ENCODE results near the gene EMP1. TPM values are rescaled to one million over a fixed set of nuclear protein-coding genes. Genes with fewer than 3 reads are reported as not detected.
"Not testable (repeated sequence)": the region's sequence is repeated elsewhere in the genome, so short reads cannot be mapped to it uniquely, and the experiment has no call there.

EMP1 gene
- total and polyA plus RNA-seq, 9 of the 15 experiments (the other 6 are each of a cell fraction or from before 2014, with no cell fraction given) = 0.10 to 0.60 TPM; not detected in 7

GRCh38 chr12:13258717-13259119 lies 62.2 kb downstream of the EMP1 start:
- TF ChIP-seq ZNF239 (CRISPR knock-in tag; IDR thresholded peaks at IDR 0.05) (no peak), ZNF707 (CRISPR knock-in tag; conservative IDR thresholded peaks at IDR 0.05) (no peak), THAP12 (CRISPR knock-in tag; IDR thresholded peaks at IDR 0.05) (no peak), TAF7 (tag; IDR thresholded peaks at IDR 0.05) (no peak), SMAD2 (IDR thresholded peaks at IDR 0.05; ENCODE audit: low read depth, low read length) (no peak)
- TF ChIP-seq, protein P1, sequence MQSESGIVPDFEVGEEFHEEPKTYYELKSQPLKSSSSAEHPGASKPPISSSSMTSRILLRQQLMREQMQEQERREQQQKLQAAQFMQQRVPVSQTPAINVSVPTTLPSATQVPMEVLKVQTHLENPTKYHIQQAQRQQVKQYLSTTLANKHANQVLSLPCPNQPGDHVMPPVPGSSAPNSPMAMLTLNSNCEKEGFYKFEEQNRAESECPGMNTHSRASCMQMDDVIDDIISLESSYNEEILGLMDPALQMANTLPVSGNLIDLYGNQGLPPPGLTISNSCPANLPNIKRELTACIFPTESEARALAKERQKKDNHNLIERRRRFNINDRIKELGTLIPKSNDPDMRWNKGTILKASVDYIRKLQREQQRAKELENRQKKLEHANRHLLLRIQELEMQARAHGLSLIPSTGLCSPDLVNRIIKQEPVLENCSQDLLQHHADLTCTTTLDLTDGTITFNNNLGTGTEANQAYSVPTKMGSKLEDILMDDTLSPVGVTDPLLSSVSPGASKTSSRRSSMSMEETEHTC (IDR thresholded peaks at IDR 0.05) = no peak
- Histone ChIP-seq H2AFZ (ENCODE audit: low read depth, low read length) (no peak overlapping the region), H3K9me3 (replicated peaks; ENCODE audit: control insufficient read depth, insufficient read depth, low read depth, low read length) (no peaks in the 10 kb centered on the region), H3K36me3 (ENCODE audit: control insufficient read depth, insufficient read depth, low read length) (no peaks in the 10 kb centered on the region), H3K9ac (ENCODE audit: insufficient read depth in 1 of 2, low read depth in 2 of 2, low read length in 2 of 2) (no peak overlapping the region), H4K20me1 (replicated peaks; ENCODE audit: control insufficient read depth, insufficient read depth, low read length) (no peaks in the 10 kb centered on the region), H3K4me2 (ENCODE audit: insufficient read depth, low read length) (no peak overlapping the region), H3K27me3 (ENCODE audit: control insufficient read depth in 2 of 2, insufficient read depth in 2 of 2, low read length in 2 of 2) (no peaks in the 10 kb centered on the region; a peak in 1 of 5 replicates), H3K79me2 (ENCODE audit: control insufficient read depth, insufficient read depth, low read length) (no peaks in the 10 kb centered on the region), H3K4me3 (no peak overlapping the region), H3K9me1 (ENCODE audit: control insufficient read depth, insufficient read depth, low read length) (no peaks in the 10 kb centered on the region), H3K27ac (ENCODE audit: extremely low read depth, low read depth, low read length) (no peak overlapping the region), H3K4me1 (replicated peaks in 1 of 2; ENCODE audit: control insufficient read depth in 2 of 2, insufficient read depth in 2 of 2, low read length in 2 of 2) (peaks cover 0 to 3% of the 10 kb centered on the region in 2 experiments; a peak in 1 of 5 replicates)
- no peak for ATAC-seq
- no peak for FAIRE-seq
- intact Hi-C loops (cut with micrococcal nuclease) = loop anchor here (5.0 to 10.0 kb wide), 2 partner anchors 66 to 909 kb away; no protein-coding TSS in a partner anchor
- POLR2A ChIA-PET = no interaction called here
- 0% methylated on average over 3 of the region's 3 CpGs for WGBS (ENCODE audit: insufficient coverage, low coverage, missing lambda C conversion rate)
- no TSS peak for BruUV-seq (replicated peaks)
- in situ Hi-C loops (cut with MboI) = no loop called here
- DNase-seq (ENCODE audit: extremely low read depth in 1 of 4, low spot score in 3 of 4) = no peak
- CTCF ChIA-PET (ENCODE audit: low intra/inter-chr PET ratio) = no interaction called here

GRCh38 chr12:13259625-13260024 lies 63.1 kb downstream of the EMP1 start:
- ATAC-seq; H3K9me3 ChIP-seq (replicated peaks; ENCODE audit: control insufficient read depth, insufficient read depth, low read depth, low read length); H3K27ac ChIP-seq (ENCODE audit: extremely low read depth, low read depth, low read length); CTCF ChIA-PET (ENCODE audit: low intra/inter-chr PET ratio); H3K79me2 ChIP-seq (ENCODE audit: control insufficient read depth, insufficient read depth, low read length); H3K9me1 ChIP-seq (ENCODE audit: control insufficient read depth, insufficient read depth, low read length); BruUV-seq (replicated peaks); H3K36me3 ChIP-seq (ENCODE audit: control insufficient read depth, insufficient read depth, low read length); FAIRE-seq; H2AFZ ChIP-seq (ENCODE audit: low read depth, low read length); POLR2A ChIA-PET; H4K20me1 ChIP-seq (replicated peaks; ENCODE audit: control insufficient read depth, insufficient read depth, low read length); H3K4me2 ChIP-seq (ENCODE audit: insufficient read depth, low read length); in situ Hi-C loops (cut with MboI); H3K9ac ChIP-seq (ENCODE audit: insufficient read depth in 1 of 2, low read depth in 2 of 2, low read length in 2 of 2); H3K4me1 ChIP-seq (replicated peaks in 1 of 2; ENCODE audit: control insufficient read depth in 2 of 2, insufficient read depth in 2 of 2, low read length in 2 of 2); H3K4me3 ChIP-seq; DNase-seq (ENCODE audit: extremely low read depth in 1 of 4, low spot score in 3 of 4); H3K27me3 ChIP-seq (ENCODE audit: control insufficient read depth in 2 of 2, insufficient read depth in 2 of 2, low read length in 2 of 2): not testable (repeated sequence)
- intact Hi-C loops (cut with micrococcal nuclease) = loop anchor here (5.0 to 10.0 kb wide), 2 partner anchors 65 to 908 kb away; no protein-coding TSS in a partner anchor
- 50% methylated on average over 5 of the region's 7 CpGs for WGBS (ENCODE audit: insufficient coverage, low coverage, missing lambda C conversion rate)

DNA sequence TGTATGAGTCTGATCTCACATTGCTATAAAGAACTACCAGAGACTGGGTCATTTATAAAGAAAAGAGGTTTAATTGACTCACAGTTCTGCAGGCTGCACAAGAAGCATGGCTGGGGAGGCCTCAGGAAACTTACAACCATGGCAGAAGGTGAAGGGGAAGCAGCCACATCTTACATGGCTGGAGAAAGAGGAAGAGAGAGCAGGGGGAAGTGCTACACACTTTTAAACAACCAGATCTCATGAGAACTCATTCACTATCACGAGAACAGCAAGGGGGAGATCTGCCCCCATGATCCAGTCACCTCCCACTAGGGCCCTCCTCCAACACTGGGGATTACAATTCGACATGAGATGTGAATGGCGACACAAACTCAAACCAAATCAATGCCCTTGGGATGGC lies 71.3 kb downstream of the EMP1 start:
- H3K9me3 ChIP-seq (replicated peaks; ENCODE audit: control insufficient read depth, insufficient read depth, low read depth, low read length); H3K9ac ChIP-seq (ENCODE audit: insufficient read depth in 1 of 2, low read depth in 2 of 2, low read length in 2 of 2); ATAC-seq; intact Hi-C loops (cut with micrococcal nuclease); H3K27me3 ChIP-seq (ENCODE audit: control insufficient read depth in 2 of 2, insufficient read depth in 2 of 2, low read length in 2 of 2); H3K4me3 ChIP-seq; H3K36me3 ChIP-seq (ENCODE audit: control insufficient read depth, insufficient read depth, low read length); H3K4me1 ChIP-seq (replicated peaks in 1 of 2; ENCODE audit: control insufficient read depth in 2 of 2, insufficient read depth in 2 of 2, low read length in 2 of 2); DNase-seq (ENCODE audit: extremely low read depth in 1 of 4, low spot score in 3 of 4); H3K4me2 ChIP-seq (ENCODE audit: insufficient read depth, low read length); H2AFZ ChIP-seq (ENCODE audit: low read depth, low read length); in situ Hi-C loops (cut with MboI); H3K9me1 ChIP-seq (ENCODE audit: control insufficient read depth, insufficient read depth, low read length); BruUV-seq (replicated peaks); H4K20me1 ChIP-seq (replicated peaks; ENCODE audit: control insufficient read depth, insufficient read depth, low read length); CTCF ChIA-PET (ENCODE audit: low intra/inter-chr PET ratio); H3K79me2 ChIP-seq (ENCODE audit: control insufficient read depth, insufficient read depth, low read length); FAIRE-seq; H3K27ac ChIP-seq (ENCODE audit: extremely low read depth, low read depth, low read length): not testable (repeated sequence)
- 3% methylated on average over 3 of the region's 3 CpGs for WGBS (ENCODE audit: insufficient coverage, low coverage, missing lambda C conversion rate)
- POLR2A ChIA-PET = interaction anchor here (1.3 kb wide), 1 partner anchor 541 kb away, joined by 3 read pairs; no protein-coding TSS in a partner anchor
